Lung (tissue), 12 donors: Measurements from ENCODE around the gene PAQR6. TPM values are rescaled to one million over a fixed set of nuclear protein-coding genes. Genes with fewer than 3 reads are reported as not detected.

Source experiments
- ATAC-seq: fragments of 200-7000 bp; cut with Tn5 transposase; one replicate; pipeline ENCODE4 v1.9.1; 2020; ENCODE audit warnings: moderate number of reproducible peaks; ENCODE audit not compliant: insufficient read depth, low FRiP score
- DNase-seq, 3 donors: peaks; one replicate each; pipeline ENCODE4 v3.0.0-alpha.2; 2013 to 2017
- H3K27ac ChIP-seq, 2 donors: one replicate each; pipeline ENCODE4 v1.5.1; 2013; ENCODE audit warnings: mild to moderate bottlenecking in 2 of 2, moderate library complexity in 2 of 2, control low read depth in 1 of 2, inconsistent platforms in 1 of 2, low read depth in 1 of 2, low read length in 1 of 2
- H3K27me3 ChIP-seq, 3 donors: one replicate each; pipeline ENCODE4 v1.5.1; 2013; ENCODE audit warnings: low read length in 2 of 3; ENCODE audit not compliant: control insufficient read depth in 3 of 3, insufficient read depth in 3 of 3
- H3K36me3 ChIP-seq, 4 donors: one replicate each; pipeline ENCODE4 v1.5.1; 2013; ENCODE audit warnings: low read length in 4 of 4, mild to moderate bottlenecking in 1 of 4, moderate library complexity in 1 of 4; ENCODE audit not compliant: control insufficient read depth in 4 of 4, insufficient read depth in 4 of 4
- H3K4me1 ChIP-seq, 5 donors: one replicate each; pipeline ENCODE4 v1.5.1; 2013; ENCODE audit warnings: low read length in 5 of 5, mild to moderate bottlenecking in 2 of 5, moderate library complexity in 1 of 5; ENCODE audit not compliant: control insufficient read depth in 5 of 5, insufficient read depth in 5 of 5
- H3K4me3 ChIP-seq: one replicate; pipeline ENCODE4 v1.5.1; 2013; ENCODE audit warnings: mild to moderate bottlenecking, control low read depth, moderate library complexity
- H3K9ac ChIP-seq, 2 donors: one replicate each; pipeline ENCODE4 v1.5.1; 2013; ENCODE audit warnings: low read length in 2 of 2, control low read depth in 1 of 2; ENCODE audit not compliant: insufficient read depth in 1 of 2
- H3K9me3 ChIP-seq, 4 donors: one replicate each; pipeline ENCODE4 v1.5.1; 2013; ENCODE audit warnings: low read length in 3 of 4, mild to moderate bottlenecking in 1 of 4, moderate library complexity in 1 of 4; ENCODE audit not compliant: control insufficient read depth in 4 of 4, insufficient read depth in 3 of 4
- CTCF ChIP-seq: IDR thresholded peaks from 2 replicates; pipeline ENCODE4 v1.5.1; 2012; ENCODE audit warnings: mild to moderate bottlenecking; ENCODE audit errors: control extremely low read depth, extremely low read depth
- WGBS, 2 donors: extraction: QIAGEN DNeasy Blood & Tissue Kit; methylation state at CpG; one replicate each; pipeline ENCODE4 v1.1.7; 2013; 5-methylcytosine and 5-hydroxymethylcytosine counted together
- polyA plus RNA-seq, 2 donors: library from polyadenylated mRNA; stranded (reverse); fragments of 200-250 nt; gene quantifications; one replicate each; pipeline ENCODE4 v1.2.1, GENCODE V29; 2013
- total RNA-seq, 2 donors: library from RNA; depleted of rRNA in 1 of 2; stranded (reverse); fragments of >200 nt in 1 of 2; gene quantifications; one replicate each; pipeline ENCODE4 v1.2.1, GENCODE V29; 2014 to 2021
- donor health status: control.
- donor health status: control.
- donor health status: Bipolar disorder and iron deficiency.
- donor health status: healthy.
- donor health status: DM: yes; HTN: yes; CAD: no.

PAQR6 gene
- total and polyA plus RNA-seq, 4 donors, result 1.3 to 3.0 (median 2.1) TPM

GRCh38 chr1:156200044-156200443 is 47.8 kb downstream of the PAQR6 start:
- Histone ChIP-seq H3K27ac (no peak overlapping the region), H3K36me3 (peaks cover 2 to 20% (median 6%) of the 10 kb centered on the region in 4 donors), H3K4me1 (peaks cover 0 to 6% (median 0%) of the 10 kb centered on the region in 5 donors), H3K27me3 (no peaks in the 10 kb centered on the region), H3K4me3 (no peak overlapping the region), H3K9ac (no peak overlapping the region), H3K9me3 (no peaks in the 10 kb centered on the region)
- DNase-seq, result no peak
- 94% methylated on average over 8 of the region's 8 CpGs for WGBS, 2 donors
- no peak for ATAC-seq
- TF ChIP-seq CTCF, result no peak

- 79 to 89% methylated on average over 5 of the region's 5 CpGs for WGBS, 2 donors
- peaks cover 2 to 20% (median 7%) of the 10 kb centered on the region in 4 donors for H3K36me3 ChIP-seq
- H3K4me1 ChIP-seq, result peaks cover 0 to 11% (median 4%) of the 10 kb centered on the region in 5 donors
- no peak for TF ChIP-seq CTCF
- ATAC-seq (no peak), DNase-seq (no peak)
- no peaks in the 10 kb centered on the region for H3K9me3 ChIP-seq
- no peak overlapping the region for H3K4me3 ChIP-seq
- H3K9ac ChIP-seq, result no peak overlapping the region
- H3K27me3 ChIP-seq, result no peaks in the 10 kb centered on the region
- no peak overlapping the region for H3K27ac ChIP-seq
These were observed 49.0 kb downstream of the PAQR6 start for GRCh38 chr1:156198831-156199349.

- H3K36me3 ChIP-seq, result peaks cover 2 to 14% (median 7%) of the 10 kb centered on the region in 4 donors
These were observed 51.4 kb downstream of the PAQR6 start for GRCh38 chr1:156196445-156196844.

More at GRCh38 chr1:156196445-156196844, 51.4 kb downstream of the PAQR6 start:
- no peak overlapping the region for H3K9ac ChIP-seq
- H3K27ac ChIP-seq, result no peak overlapping the region
- peaks cover 0 to 15% (median 4%) of the 10 kb centered on the region in 5 donors for H3K4me1 ChIP-seq
- no peak overlapping the region for H3K4me3 ChIP-seq
- no peaks in the 10 kb centered on the region for H3K27me3 ChIP-seq
- no peaks in the 10 kb centered on the region for H3K9me3 ChIP-seq
- 75 to 82% methylated on average over 2 of the region's 2 CpGs for WGBS, 2 donors
- ATAC-seq (no peak), DNase-seq (no peak)
- no peak for TF ChIP-seq CTCF
